ENCODE measurements around the gene LPAR6.

Gene LPAR6

DNA sequence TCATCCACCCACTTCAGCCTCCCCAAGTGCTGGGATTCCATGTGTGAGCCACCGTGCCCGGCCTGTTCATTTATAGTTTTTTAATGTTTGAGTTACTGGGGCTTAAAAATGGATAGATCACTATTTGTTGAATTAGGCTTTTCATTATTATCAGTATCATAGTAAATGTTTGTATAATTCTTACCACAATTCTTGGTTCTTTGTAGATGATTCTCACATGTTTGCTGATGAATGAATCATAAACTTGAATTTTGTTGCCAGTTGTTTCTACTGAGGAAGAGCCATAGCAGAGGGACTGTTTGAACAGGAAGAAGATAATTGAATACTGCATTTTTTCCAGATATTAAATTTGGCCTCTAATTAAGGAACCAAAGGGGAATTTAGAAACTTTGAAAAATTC lies 2.6 kb upstream of the LPAR6 start:
- CTCF ChIA-PET: interaction anchor here (1.1 kb wide), 1 partner anchor 16 kb away, joined by 3 read pairs; no protein-coding TSS in a partner anchor
- no peak overlapping the region for H3K4me3 ChIP-seq (ENCODE audit: low read depth, low read length)
- POLR2A ChIA-PET: no interaction called here
- TF ChIP-seq, protein P1, sequence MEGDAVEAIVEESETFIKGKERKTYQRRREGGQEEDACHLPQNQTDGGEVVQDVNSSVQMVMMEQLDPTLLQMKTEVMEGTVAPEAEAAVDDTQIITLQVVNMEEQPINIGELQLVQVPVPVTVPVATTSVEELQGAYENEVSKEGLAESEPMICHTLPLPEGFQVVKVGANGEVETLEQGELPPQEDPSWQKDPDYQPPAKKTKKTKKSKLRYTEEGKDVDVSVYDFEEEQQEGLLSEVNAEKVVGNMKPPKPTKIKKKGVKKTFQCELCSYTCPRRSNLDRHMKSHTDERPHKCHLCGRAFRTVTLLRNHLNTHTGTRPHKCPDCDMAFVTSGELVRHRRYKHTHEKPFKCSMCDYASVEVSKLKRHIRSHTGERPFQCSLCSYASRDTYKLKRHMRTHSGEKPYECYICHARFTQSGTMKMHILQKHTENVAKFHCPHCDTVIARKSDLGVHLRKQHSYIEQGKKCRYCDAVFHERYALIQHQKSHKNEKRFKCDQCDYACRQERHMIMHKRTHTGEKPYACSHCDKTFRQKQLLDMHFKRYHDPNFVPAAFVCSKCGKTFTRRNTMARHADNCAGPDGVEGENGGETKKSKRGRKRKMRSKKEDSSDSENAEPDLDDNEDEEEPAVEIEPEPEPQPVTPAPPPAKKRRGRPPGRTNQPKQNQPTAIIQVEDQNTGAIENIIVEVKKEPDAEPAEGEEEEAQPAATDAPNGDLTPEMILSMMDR (IDR thresholded peaks at IDR 0.05; ENCODE audit: insufficient read depth, low read length, missing control alignments): no peak
- no peak for DNase-seq (ENCODE audit: low read depth, low spot score)

DNA sequence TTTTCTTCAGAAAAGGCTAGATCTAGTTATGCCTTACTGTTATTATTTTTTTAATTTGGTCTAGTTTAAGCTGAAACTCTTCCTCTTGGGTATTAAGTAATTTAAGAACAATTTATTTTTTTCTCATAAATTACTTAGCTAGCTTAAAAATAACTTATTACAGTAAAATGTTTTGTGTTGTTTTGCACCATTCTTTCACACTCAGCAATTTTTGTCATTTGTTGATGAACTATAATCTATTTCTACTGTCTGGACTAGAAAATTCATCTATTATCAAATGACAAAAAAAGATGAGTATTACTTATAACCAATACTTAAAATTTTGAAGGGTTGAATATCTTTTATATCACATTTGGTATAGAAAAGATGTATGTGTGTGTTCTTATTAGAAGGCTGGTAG lies 1.6 kb upstream of the LPAR6 start:
- ChIA-PET POLR2A (no interaction called here), CTCF (interaction anchor here (1.1 kb wide), 1 partner anchor 15 kb away, joined by 3 read pairs; no protein-coding TSS in a partner anchor)
- no peak overlapping the region for H3K4me3 ChIP-seq (ENCODE audit: low read depth, low read length)
- no peak for DNase-seq (ENCODE audit: low read depth, low spot score)
- TF ChIP-seq, protein P1 (IDR thresholded peaks at IDR 0.05; ENCODE audit: insufficient read depth, low read length, missing control alignments): no peak

DNA sequence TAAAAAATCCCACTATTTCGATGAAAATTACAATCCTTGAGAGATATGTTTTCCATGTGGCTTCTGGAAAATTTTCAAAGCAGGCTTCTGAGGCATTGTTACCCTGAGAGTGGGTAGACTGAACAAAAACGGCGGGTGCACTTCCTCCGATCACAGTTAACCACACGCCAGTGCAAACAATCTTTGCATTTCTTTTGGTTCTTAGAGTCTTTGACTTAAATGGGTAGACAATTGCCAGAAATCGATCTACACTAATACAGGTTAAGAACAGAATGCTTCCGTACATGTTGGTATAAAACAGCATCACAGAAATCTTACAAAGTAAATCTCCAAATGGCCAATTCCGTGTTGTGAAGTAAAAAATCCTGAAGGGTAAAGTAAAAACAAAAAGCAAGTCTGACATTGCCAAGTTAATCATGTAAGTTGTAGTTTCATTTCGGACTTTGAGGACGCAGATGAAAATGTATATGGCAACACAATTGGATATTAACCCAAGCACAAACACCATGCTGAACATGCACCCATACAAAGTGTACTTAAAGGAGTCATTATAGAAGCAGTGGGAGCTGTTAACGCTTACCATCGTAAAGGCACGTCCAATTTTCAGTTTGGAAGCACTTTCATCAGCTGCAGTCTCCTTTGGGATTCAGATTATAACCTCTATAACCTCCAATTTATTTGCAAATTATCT lies 927 bp downstream of the LPAR6 start:
- ChIA-PET CTCF (interaction anchor here (0.7 to 0.9 kb wide), 2 partner anchors 171 to 285 kb away, joined by 3 read pairs; no protein-coding TSS in a partner anchor), POLR2A (no interaction called here)
- peak overlapping the region; percentile 58 for H3K4me3 ChIP-seq (ENCODE audit: low read depth, low read length)
- DNase-seq (ENCODE audit: low read depth, low spot score): no peak
- TF ChIP-seq, protein P1 (IDR thresholded peaks at IDR 0.05; ENCODE audit: insufficient read depth, low read length, missing control alignments): no peak

DNA sequence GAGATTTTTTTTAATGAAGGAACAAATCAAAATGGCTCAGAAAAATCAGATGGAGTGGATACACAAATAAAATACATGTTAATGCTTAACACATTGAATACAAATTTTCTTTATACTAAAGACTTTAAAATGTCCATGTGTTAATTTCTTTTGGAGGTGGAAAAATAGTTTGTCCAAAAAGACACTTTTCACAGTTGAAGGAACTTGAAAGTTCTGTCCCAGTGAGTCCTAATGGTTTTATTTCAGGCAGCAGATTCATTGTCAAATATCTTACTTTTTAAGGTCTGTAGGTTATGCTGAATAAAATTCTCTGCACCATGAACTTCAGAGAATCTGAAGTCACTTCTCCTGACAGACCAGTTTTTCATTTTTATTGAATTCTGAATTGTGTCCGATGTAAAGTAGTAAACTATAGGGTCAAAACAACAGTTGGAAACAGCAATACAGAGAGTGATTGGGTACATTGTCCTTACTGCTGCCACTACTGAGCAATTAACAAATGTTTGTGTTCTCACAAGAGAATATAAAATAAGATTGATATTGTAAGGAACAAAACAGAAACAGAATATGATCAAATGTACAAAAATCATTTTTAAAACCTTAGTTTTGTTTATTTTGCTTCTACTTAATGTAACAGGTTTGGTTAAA lies 1.6 kb downstream of the LPAR6 start:
- TF ChIP-seq, protein P1 (IDR thresholded peaks at IDR 0.05; ENCODE audit: insufficient read depth, low read length, missing control alignments): no peak
- POLR2A ChIA-PET: no interaction called here
- CTCF ChIA-PET: no interaction called here
- DNase-seq (ENCODE audit: low read depth, low spot score): no peak
- H3K4me3 ChIP-seq (ENCODE audit: low read depth, low read length): peak overlapping the region; percentile 58

DNA sequence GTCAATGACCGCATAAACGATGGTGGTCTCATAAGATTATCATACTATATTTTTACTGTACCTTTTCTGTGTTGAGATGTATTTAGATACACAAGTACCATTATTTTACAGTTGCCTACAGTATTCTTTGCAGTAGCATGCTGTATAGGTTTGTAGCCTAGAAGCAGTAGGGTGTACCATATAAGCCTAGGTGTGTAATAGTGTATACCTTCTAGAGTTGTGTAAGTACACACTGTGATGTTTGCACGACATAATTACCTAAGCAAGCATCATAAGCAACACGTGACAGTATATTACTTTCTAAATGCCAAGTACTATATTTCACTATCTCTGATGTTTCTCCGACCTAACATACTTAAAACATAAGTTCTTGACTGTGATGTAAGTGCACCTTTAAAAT lies 2.7 kb downstream of the LPAR6 start:
- TF ChIP-seq, protein P1 (IDR thresholded peaks at IDR 0.05; ENCODE audit: insufficient read depth, low read length, missing control alignments): no peak

DNA sequence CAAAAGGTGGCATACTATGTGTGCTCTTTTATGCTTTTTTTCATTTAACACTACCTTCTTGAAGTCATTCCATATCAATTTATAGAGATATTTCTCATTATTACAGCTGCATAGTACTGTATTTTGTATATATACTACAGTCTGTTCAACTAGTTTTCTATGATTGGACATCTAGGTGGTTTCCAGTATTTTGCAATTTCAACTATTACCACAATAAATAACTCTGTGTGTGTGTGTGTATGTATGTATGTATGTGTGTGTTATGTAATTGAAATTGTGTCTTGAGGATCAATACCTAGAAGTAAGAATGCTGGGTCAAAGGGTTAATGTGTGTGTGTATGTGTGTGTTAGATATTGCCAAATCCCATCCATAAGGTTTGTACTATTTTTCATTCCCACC lies 7.0 kb downstream of the LPAR6 start:
- H3K4me3 ChIP-seq (ENCODE audit: low read depth, low read length): no peak overlapping the region
- TF ChIP-seq, protein P1 (IDR thresholded peaks at IDR 0.05; ENCODE audit: insufficient read depth, low read length, missing control alignments): no peak
- DNase-seq (ENCODE audit: low read depth, low spot score): no peak
- ChIA-PET CTCF (no interaction called here), POLR2A (no interaction called here)

More for the DNA sequence above, 2.7 kb downstream of the LPAR6 start:
- CTCF ChIA-PET: no interaction called here
- no peak for DNase-seq (ENCODE audit: low read depth, low spot score)
- no peak overlapping the region; the same call in 1 of the 2 replicates for H3K4me3 ChIP-seq (ENCODE audit: low read depth, low read length)
- POLR2A ChIA-PET: no interaction called here

Measured in AG04449 (cell line).